OCI-LY3 (cell line): ENCODE results near the gene OTOG.

Experiments
- H2AFZ ChIP-seq: fragments of 200-600, 300-600 bp; shearing (Covaris generic); 2 replicates; pipeline ENCODE4 v1.6.0; 2014; ENCODE audit warnings: antibody characterized with exemption, low read depth, low read length
- H3K27ac ChIP-seq: fragments of 200-600, 300-600 bp; sonication (generic); 2 replicates; pipeline ENCODE4 v1.5.1; 2014; ENCODE audit warnings: mild to moderate bottlenecking, low read length, moderate library complexity, mixed read lengths
- H3K27me3 ChIP-seq: fragments of 200-600, 300-600 bp; sonication (generic); 2 replicates; pipeline ENCODE4 v1.6.1; 2014; ENCODE audit warnings: low read depth, low read length, mixed read lengths
- H3K36me3 ChIP-seq: fragments of 200-600, 300-600 bp; sonication (generic); replicated peaks from 2 replicates; pipeline ENCODE3; 2014; ENCODE audit warnings: low read depth, low read length, mixed read lengths
- H3K4me1 ChIP-seq: fragments of 300-600, 200-600 bp; sonication (generic); 2 replicates; pipeline ENCODE4 v1.6.1; 2014; ENCODE audit warnings: low read length, mixed read lengths
- H3K4me2 ChIP-seq: fragments of 200-600, 300-600 bp; sonication (generic); 2 replicates; pipeline ENCODE4 v1.6.1; 2014; ENCODE audit warnings: low read length, mixed read lengths
- H3K4me3 ChIP-seq: fragments of 300-600, 200-600 bp; sonication (generic); 2 replicates; pipeline ENCODE4 v1.5.1; 2014; ENCODE audit warnings: antibody characterized with exemption, mild to moderate bottlenecking, low read length, moderate library complexity
- H3K79me2 ChIP-seq: fragments of 300-600, 200-600 bp; shearing (Covaris generic); 2 replicates; pipeline ENCODE4 v1.6.1; 2014; ENCODE audit warnings: mild to moderate bottlenecking, low read length, mixed read lengths
- H3K9ac ChIP-seq: fragments of 300-600, 200-600 bp; shearing (Covaris generic); 2 replicates; pipeline ENCODE4 v1.6.0; 2014; ENCODE audit warnings: mild to moderate bottlenecking, low read length, moderate library complexity
- H3K9me3 ChIP-seq: fragments of 200-600, 300-600 bp; shearing (Covaris generic); 2 replicates; pipeline ENCODE4 v1.6.1; 2014; ENCODE audit warnings: low read length, mixed read lengths; ENCODE audit not compliant: insufficient read depth
- H4K20me1 ChIP-seq: fragments of 200-600, 300-600 bp; sonication (generic); 2 replicates; pipeline ENCODE4 v1.6.1; 2016; ENCODE audit warnings: low read length, mixed read lengths; ENCODE audit not compliant: insufficient read depth
- EZH2phosphoT487 ChIP-seq: fragments of 200-600 bp; shearing (Covaris generic); IDR thresholded peaks from 2 replicates; pipeline ENCODE4 v1.6.1; 2018; ENCODE audit warnings: antibody characterized with exemption, mixed run types, low read depth
- TF ChIP-seq, protein P1 (sequence below): fragments of 200-600, 300-600 bp; sonication (generic); IDR thresholded peaks from 2 replicates; pipeline ENCODE4 v1.5.1; 2014; ENCODE audit warnings: antibody characterized with exemption, low read length, low read depth

Gene OTOG

DNA sequence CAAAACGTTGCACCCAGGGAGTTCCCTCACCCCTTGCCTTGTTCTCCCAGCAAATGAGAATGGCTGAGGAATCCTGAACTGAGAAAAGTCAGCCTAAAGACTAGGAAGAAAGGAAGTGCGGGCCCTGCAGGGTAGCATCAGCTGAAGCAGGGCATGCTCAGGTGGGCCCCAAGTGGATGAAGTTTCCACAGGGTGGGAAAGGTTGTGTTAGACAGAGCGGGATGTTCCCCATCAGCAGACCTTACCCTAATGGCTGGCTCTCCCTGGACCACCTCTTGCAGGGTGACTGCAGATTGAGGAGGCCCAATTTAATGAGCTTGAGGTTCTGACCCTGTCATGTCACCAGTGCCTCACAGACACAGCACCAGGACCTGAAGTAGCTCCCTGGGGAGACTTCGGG lies 90.8 kb downstream of the OTOG start:
- TF ChIP-seq EZH2phosphoT487, result no peak
- TF ChIP-seq, protein P1, sequence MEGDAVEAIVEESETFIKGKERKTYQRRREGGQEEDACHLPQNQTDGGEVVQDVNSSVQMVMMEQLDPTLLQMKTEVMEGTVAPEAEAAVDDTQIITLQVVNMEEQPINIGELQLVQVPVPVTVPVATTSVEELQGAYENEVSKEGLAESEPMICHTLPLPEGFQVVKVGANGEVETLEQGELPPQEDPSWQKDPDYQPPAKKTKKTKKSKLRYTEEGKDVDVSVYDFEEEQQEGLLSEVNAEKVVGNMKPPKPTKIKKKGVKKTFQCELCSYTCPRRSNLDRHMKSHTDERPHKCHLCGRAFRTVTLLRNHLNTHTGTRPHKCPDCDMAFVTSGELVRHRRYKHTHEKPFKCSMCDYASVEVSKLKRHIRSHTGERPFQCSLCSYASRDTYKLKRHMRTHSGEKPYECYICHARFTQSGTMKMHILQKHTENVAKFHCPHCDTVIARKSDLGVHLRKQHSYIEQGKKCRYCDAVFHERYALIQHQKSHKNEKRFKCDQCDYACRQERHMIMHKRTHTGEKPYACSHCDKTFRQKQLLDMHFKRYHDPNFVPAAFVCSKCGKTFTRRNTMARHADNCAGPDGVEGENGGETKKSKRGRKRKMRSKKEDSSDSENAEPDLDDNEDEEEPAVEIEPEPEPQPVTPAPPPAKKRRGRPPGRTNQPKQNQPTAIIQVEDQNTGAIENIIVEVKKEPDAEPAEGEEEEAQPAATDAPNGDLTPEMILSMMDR, result no peak
- Histone ChIP-seq H3K9ac (no peak overlapping the region), H3K36me3 (no peaks in the 10 kb centered on the region), H4K20me1 (no peaks in the 10 kb centered on the region), H3K27me3 (no peaks in the 10 kb centered on the region), H2AFZ (no peak overlapping the region), H3K79me2 (no peaks in the 10 kb centered on the region), H3K4me1 (no peaks in the 10 kb centered on the region), H3K27ac (no peak overlapping the region), H3K9me3 (no peaks in the 10 kb centered on the region), H3K4me2 (no peak overlapping the region), H3K4me3 (no peak overlapping the region)

DNA sequence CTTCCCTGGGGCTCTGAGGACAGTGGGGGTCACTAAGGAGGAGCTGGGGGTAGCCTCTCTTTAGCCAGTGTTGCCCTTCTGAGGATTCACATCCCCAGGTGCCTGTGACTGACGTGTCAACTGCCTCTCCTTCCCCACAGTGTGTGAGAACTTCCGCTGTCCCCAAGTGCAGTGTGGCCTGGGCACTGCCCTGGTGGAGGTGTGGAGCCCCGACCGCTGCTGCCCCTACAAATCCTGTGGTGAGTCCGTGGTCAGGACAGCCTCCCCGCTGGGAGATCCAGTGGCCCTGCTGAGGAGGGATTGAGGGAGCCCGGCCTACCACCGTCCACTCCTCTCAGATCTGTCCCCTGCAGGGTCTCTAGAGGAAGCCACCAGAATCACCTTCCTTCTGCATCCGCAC lies 91.3 kb downstream of the OTOG start:
- Histone ChIP-seq H3K79me2 (no peaks in the 10 kb centered on the region), H3K9ac (no peak overlapping the region), H3K4me3 (no peak overlapping the region), H3K4me1 (no peaks in the 10 kb centered on the region), H3K9me3 (no peaks in the 10 kb centered on the region), H3K27ac (no peak overlapping the region), H3K36me3 (no peaks in the 10 kb centered on the region), H3K4me2 (no peak overlapping the region), H2AFZ (no peak overlapping the region), H3K27me3 (no peaks in the 10 kb centered on the region), H4K20me1 (no peaks in the 10 kb centered on the region)
- TF ChIP-seq, protein P1, result no peak
- TF ChIP-seq EZH2phosphoT487, result no peak

DNA sequence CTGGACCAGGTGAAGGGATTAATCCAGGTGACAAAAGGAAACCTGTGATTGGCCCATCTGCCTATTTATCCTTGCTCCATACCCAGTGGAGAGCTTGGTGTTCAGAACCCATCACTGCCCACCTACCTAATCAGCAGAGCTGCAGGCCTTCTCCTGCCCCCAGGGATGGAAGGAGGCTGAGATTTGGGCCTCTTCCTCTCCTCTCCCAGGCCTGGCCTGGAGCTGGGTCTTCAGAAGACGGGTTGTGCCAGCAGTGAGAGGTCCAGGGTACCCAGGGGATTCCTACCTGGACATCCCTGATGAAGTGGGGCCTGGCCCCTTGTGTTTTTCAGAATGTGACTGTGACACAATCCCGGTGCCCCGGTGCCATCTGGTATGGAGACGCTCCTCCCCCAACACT lies 92.0 kb downstream of the OTOG start:
- H2AFZ ChIP-seq, result no peak overlapping the region
- H3K79me2 ChIP-seq, result no peaks in the 10 kb centered on the region
- H3K4me2 ChIP-seq, result no peak overlapping the region
- H3K36me3 ChIP-seq, result no peaks in the 10 kb centered on the region
- TF ChIP-seq, protein P1, result no peak
- TF ChIP-seq EZH2phosphoT487, result no peak
- H3K4me3 ChIP-seq, result no peak overlapping the region
- no peaks in the 10 kb centered on the region for H4K20me1 ChIP-seq
- H3K9ac ChIP-seq, result no peak overlapping the region
- H3K4me1 ChIP-seq, result no peaks in the 10 kb centered on the region
- no peak overlapping the region for H3K27ac ChIP-seq
- no peaks in the 10 kb centered on the region for H3K27me3 ChIP-seq
- H3K9me3 ChIP-seq, result no peaks in the 10 kb centered on the region

DNA sequence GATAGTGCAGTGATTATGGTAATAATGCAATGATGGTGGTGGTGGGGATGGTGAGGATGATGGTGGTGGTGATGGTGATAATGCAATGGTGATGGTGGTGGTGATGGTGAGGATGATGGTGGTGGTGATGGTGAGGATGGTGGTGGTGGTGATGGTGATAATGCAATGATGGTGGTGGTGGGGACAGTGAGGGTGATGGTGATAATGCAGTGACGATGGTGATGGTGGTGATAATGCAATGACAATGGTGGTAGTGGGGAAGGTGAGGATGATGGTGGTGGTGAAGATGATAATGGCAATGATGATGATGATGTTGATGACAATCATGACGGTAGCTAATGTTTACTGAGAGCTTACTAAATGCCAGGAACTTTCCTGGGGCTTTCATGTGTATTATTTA lies 92.7 kb downstream of the OTOG start:
- H4K20me1 ChIP-seq, result no peaks in the 10 kb centered on the region
- H3K27me3 ChIP-seq, result no peaks in the 10 kb centered on the region
- no peak overlapping the region for H3K27ac ChIP-seq
- H3K4me1 ChIP-seq, result no peaks in the 10 kb centered on the region
- no peaks in the 10 kb centered on the region for H3K9me3 ChIP-seq
- H3K79me2 ChIP-seq, result no peaks in the 10 kb centered on the region
- no peak overlapping the region for H3K4me2 ChIP-seq
- no peaks in the 10 kb centered on the region for H3K36me3 ChIP-seq
- no peak overlapping the region for H2AFZ ChIP-seq
- no peak for TF ChIP-seq EZH2phosphoT487
- TF ChIP-seq, protein P1, result no peak
- no peak overlapping the region for H3K9ac ChIP-seq
- H3K4me3 ChIP-seq, result no peak overlapping the region
